GM12892 (cell line): Measurements from ENCODE around the gene CRYBG3.

Experiments
- DNase-seq: peaks from one replicate; pipeline ENCODE4 v3.0.0; 2011; ENCODE audit not compliant: insufficient read length
- FAIRE-seq: peaks from 2 replicates; lab custom pipeline; 2011; peaks lifted over from hg19 to GRCh38; lab: Jason Lieb, UNC
- POLR2A ChIP-seq: IDR thresholded peaks from 2 replicates; pipeline ENCODE4 v1.6.1; 2011; ENCODE audit warnings: low read depth, low read length, control low read depth
- POLR2AphosphoS5 ChIP-seq: IDR thresholded peaks from 2 replicates; pipeline ENCODE4 v1.6.1; 2011; ENCODE audit warnings: low read depth, low read length, control low read depth
- TAF1 ChIP-seq: IDR thresholded peaks from 2 replicates; pipeline ENCODE4 v1.6.1; 2011; ENCODE audit warnings: low read depth, mild to moderate bottlenecking, control low read depth, low read length, borderline replicate concordance

CRYBG3 gene

GRCh38 chr3:97910931-97911351, 89.1 kb downstream of the CRYBG3 start:
- no peak for FAIRE-seq
- no peak for TF ChIP-seq POLR2AphosphoS5
- TF ChIP-seq TAF1, result no peak
- no peak for TF ChIP-seq POLR2A
- no peak for DNase-seq

GRCh38 chr3:97911459-97911858, 89.6 kb downstream of the CRYBG3 start:
- TF ChIP-seq POLR2AphosphoS5 (no peak), POLR2A (no peak), TAF1 (no peak)
- no peak for FAIRE-seq
- DNase-seq, result no peak

- no peak for TF ChIP-seq POLR2A
- no peak for TF ChIP-seq TAF1
- no peak for TF ChIP-seq POLR2AphosphoS5
- FAIRE-seq (no peak), DNase-seq (no peak)
Measured at GRCh38 chr3:97914388-97914787, 92.6 kb downstream of the CRYBG3 start.

GRCh38 chr3:97916576-97916975, 94.8 kb downstream of the CRYBG3 start:
- DNase-seq (no peak), FAIRE-seq (no peak)
- TF ChIP-seq POLR2AphosphoS5 (no peak), POLR2A (no peak), TAF1 (no peak)

- FAIRE-seq, result no peak
- no peak for TF ChIP-seq POLR2AphosphoS5
- TF ChIP-seq TAF1, result no peak
- no peak for DNase-seq
Measured at GRCh38 chr3:97917813-97918536, 96.2 kb downstream of the CRYBG3 start.

- DNase-seq (no peak), FAIRE-seq (no peak)
- TF ChIP-seq POLR2A, result no peak
- TF ChIP-seq POLR2AphosphoS5, result no peak
- no peak for TF ChIP-seq TAF1
Measured at GRCh38 chr3:97927704-97928103, 105.9 kb downstream of the CRYBG3 start.

GRCh38 chr3:97928986-97929385, 107.2 kb downstream of the CRYBG3 start:
- DNase-seq (no peak), FAIRE-seq (no peak)
- TF ChIP-seq POLR2A (no peak), POLR2AphosphoS5 (no peak), TAF1 (no peak)

- TF ChIP-seq POLR2AphosphoS5 (no peak), TAF1 (no peak), POLR2A (no peak)
- FAIRE-seq, result no peak
- no peak for DNase-seq
Measured at GRCh38 chr3:97930018-97930417, 108.2 kb downstream of the CRYBG3 start.

GRCh38 chr3:97931218-97931617, 109.4 kb downstream of the CRYBG3 start:
- no peak for FAIRE-seq
- no peak for DNase-seq
- no peak for TF ChIP-seq POLR2A

GRCh38 chr3:97932387-97932801, 110.6 kb downstream of the CRYBG3 start:
- FAIRE-seq (no peak), DNase-seq (no peak)
- TF ChIP-seq POLR2A (no peak), POLR2AphosphoS5 (no peak), TAF1 (no peak)

GRCh38 chr3:97934980-97935695, 113.3 kb downstream of the CRYBG3 start:
- DNase-seq, result no peak
- no peak for TF ChIP-seq POLR2A
- TF ChIP-seq POLR2AphosphoS5, result no peak
- no peak for TF ChIP-seq TAF1
- no peak for FAIRE-seq

GRCh38 chr3:97935842-97936241, 114.0 kb downstream of the CRYBG3 start:
- DNase-seq (no peak), FAIRE-seq (no peak)
- no peak for TF ChIP-seq POLR2AphosphoS5
- no peak for TF ChIP-seq TAF1
- no peak for TF ChIP-seq POLR2A
